Mesothelial cell of epicardium (in vitro differentiated cells): ENCODE measurements around the gene LURAP1L. TPM values are rescaled to one million over a fixed set of nuclear protein-coding genes. Genes with fewer than 3 reads are reported as not detected.
A peak's percentile ranks its signal among the peaks of the same experiment; 100 is the strongest.

Source experiments
- DNase-seq, 2 experiments: peaks; one replicate each; pipeline ENCODE4 v3.0.0; 2021; ENCODE audit warnings: low spot score in 2 of 2; ENCODE audit not compliant: unreplicated experiment in 2 of 2
- H3K27ac Mint-ChIP-seq: 2 replicates; pipeline ENCODE4 v1.8.0; 2021; ENCODE audit warnings: mixed read lengths
- H3K27me3 Mint-ChIP-seq: 2 replicates; pipeline ENCODE4 v1.8.0; 2021; ENCODE audit warnings: low read depth, mixed read lengths
- H3K36me3 Mint-ChIP-seq: 2 replicates; pipeline ENCODE4 v1.8.0; 2021; ENCODE audit warnings: mixed read lengths
- H3K4me1 Mint-ChIP-seq: 2 replicates; pipeline ENCODE4 v1.8.0; 2021; ENCODE audit warnings: mixed read lengths
- H3K4me3 Mint-ChIP-seq: 2 replicates; pipeline ENCODE4 v1.8.0; 2021; ENCODE audit warnings: mild to moderate bottlenecking, moderate library complexity, mixed read lengths
- H3K9me3 Mint-ChIP-seq: 2 replicates; pipeline ENCODE4 v1.8.0; 2021; ENCODE audit warnings: mixed read lengths
- total RNA-seq: library from RNA; stranded (reverse); gene quantifications from 3 replicates; pipeline ENCODE4 v1.2.1, GENCODE V29; 2021
- TF ChIP-seq, protein P1 (sequence below): fragments of 200-600 bp; sonication (generic); IDR thresholded peaks from one replicate; pipeline ENCODE4 v1.5.0; 2021; ENCODE audit warnings: antibody characterized with exemption; ENCODE audit not compliant: unreplicated experiment

LURAP1L gene
- total RNA-seq, 1 donor from 2014 or later, result 31.2 TPM

DNA sequence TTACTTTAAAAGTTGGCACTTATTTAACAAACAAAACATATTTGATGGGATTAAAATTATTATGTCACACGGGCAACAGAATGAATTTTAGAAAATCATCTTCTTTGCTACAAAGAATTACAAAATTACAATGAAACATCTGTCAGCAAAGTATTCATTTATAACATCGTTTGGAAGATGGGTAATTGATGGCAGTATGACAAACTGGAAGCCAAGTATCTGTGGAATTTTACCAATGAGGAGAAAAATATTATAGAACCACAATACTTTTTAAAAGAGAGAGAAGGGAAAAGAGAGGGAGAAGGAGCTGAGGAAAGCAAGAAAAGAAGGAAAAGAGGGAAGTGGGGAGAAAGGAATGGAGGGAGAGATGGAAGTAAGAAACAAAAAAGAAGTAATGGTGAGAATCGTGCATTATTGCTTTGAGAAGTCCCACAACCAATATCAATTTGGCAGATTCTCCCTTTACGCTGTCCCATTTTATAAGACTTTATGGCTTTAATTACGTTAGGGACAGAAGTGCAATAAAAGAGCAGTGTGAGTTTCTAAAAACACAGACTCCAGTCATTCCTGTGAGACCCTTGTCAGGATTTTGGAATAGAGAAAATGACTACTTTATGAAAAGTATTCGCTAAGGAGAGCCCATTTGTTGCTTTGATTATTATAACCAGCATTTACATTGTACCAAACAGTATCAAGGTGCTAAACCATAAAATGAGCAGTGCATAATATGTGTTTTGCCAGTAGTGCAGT, 76.7 kb downstream of the LURAP1L start:
- Mint-ChIP-seq H3K36me3 (peaks cover 2% of the 10 kb centered on the region), H3K4me3 (no peak overlapping the region), H3K4me1 (peaks cover 44% of the 10 kb centered on the region), H3K27ac (peak overlapping the region; percentile 73), H3K9me3 (peaks cover 14% of the 10 kb centered on the region), H3K27me3 (no peaks in the 10 kb centered on the region)
- no peak for DNase-seq
- TF ChIP-seq, protein P1, sequence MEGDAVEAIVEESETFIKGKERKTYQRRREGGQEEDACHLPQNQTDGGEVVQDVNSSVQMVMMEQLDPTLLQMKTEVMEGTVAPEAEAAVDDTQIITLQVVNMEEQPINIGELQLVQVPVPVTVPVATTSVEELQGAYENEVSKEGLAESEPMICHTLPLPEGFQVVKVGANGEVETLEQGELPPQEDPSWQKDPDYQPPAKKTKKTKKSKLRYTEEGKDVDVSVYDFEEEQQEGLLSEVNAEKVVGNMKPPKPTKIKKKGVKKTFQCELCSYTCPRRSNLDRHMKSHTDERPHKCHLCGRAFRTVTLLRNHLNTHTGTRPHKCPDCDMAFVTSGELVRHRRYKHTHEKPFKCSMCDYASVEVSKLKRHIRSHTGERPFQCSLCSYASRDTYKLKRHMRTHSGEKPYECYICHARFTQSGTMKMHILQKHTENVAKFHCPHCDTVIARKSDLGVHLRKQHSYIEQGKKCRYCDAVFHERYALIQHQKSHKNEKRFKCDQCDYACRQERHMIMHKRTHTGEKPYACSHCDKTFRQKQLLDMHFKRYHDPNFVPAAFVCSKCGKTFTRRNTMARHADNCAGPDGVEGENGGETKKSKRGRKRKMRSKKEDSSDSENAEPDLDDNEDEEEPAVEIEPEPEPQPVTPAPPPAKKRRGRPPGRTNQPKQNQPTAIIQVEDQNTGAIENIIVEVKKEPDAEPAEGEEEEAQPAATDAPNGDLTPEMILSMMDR, result no peak

DNA sequence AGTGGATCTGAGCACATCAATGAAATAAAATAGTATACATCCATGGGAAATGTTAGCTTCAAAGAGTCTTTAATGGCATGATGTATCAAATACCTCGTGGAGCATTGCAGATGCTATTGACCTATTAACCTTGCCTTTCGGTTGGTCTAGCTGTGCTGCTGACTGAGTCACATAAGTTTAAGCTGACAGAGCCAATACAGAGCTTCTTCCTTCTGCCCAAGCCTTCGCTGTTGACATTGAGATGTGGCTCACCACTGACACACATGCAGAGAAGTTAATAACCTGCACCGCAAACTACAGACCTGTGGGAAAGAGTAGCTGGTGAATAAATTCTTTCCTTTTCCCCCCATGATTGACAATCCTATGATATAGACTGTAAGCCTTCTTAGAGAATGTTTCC, 78.2 kb downstream of the LURAP1L start:
- Mint-ChIP-seq H3K27me3 (no peaks in the 10 kb centered on the region), H3K36me3 (peaks cover 2% of the 10 kb centered on the region), H3K4me3 (no peak overlapping the region)

DNA sequence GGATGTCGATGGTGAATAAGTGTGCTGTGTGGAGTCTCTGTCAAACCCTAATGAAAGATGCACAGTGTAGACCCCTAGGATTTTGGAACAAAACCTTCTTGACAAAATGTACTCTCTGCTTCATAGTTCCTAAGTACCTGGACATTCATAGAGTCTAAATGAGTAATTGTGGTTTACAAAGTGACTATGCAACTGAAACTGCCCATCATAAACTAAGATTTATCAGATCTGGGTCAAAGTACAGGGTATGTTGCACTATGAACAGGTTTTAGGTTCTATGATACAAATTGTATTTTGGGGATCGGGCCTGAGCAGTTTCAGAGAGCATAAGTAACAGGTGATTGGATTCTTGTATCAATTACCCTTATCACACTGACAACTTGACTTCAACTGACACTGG, 79.4 kb downstream of the LURAP1L start:
- Mint-ChIP-seq H3K27me3 (no peaks in the 10 kb centered on the region), H3K36me3 (no peaks in the 10 kb centered on the region), H3K4me1 (peaks cover 45% of the 10 kb centered on the region), H3K27ac (no peak overlapping the region), H3K9me3 (no peaks in the 10 kb centered on the region), H3K4me3 (no peak overlapping the region)
- DNase-seq, result no peak
- TF ChIP-seq, protein P1, result no peak

More for the DNA sequence above, 78.2 kb downstream of the LURAP1L start:
- DNase-seq, result no peak
- TF ChIP-seq, protein P1, result no peak
- Mint-ChIP-seq H3K27ac (no peak overlapping the region), H3K4me1 (peaks cover 50% of the 10 kb centered on the region), H3K9me3 (peaks cover 7% of the 10 kb centered on the region)

DNA sequence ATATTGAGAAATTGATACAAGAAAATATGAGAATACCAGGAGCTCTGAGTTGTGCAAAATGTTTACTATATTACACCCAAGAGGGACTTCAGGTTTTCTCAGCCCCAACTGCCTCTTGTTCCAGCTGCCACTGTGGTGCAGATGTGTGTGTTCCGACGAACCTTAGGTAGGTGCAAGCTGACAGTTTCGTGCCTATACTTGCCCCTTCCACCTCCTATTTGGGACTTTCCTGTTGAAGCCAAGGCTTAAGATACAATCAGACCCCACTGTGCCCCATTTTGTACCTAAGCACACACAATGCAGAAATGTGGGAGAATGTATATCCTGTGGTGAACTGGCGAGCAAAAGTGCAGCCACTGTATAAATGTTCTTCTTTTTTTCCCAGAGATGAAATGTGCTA, 80.2 kb downstream of the LURAP1L start:
- TF ChIP-seq, protein P1, result no peak
- Mint-ChIP-seq H3K9me3 (no peaks in the 10 kb centered on the region), H3K36me3 (no peaks in the 10 kb centered on the region), H3K27me3 (no peaks in the 10 kb centered on the region), H3K27ac (no peak overlapping the region), H3K4me3 (no peak overlapping the region), H3K4me1 (peaks cover 40% of the 10 kb centered on the region)
- no peak for DNase-seq

DNA sequence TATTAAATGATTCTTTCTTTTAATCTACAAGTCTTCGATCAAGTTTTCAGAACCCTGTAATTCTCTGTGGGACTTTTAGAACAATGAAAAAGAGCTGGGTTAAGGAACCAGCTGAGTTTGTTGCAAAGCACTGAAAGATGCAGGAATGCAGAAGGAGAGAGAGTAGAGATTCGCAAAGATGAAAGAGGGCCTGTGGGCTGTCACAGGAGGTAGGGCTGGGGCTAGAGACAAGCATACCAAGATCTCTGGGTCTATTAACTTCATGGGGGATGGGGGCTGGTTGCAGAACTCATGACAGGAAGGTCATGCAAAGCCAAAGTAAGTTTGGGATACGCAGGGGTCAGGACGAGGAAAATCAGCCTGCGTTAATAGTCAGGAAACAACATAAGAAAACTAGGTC, 81.8 kb downstream of the LURAP1L start:
- Mint-ChIP-seq H3K4me1 (peaks cover 29% of the 10 kb centered on the region), H3K27me3 (no peaks in the 10 kb centered on the region), H3K9me3 (no peaks in the 10 kb centered on the region), H3K27ac (peak overlapping the region; percentile 85), H3K4me3 (no peak overlapping the region), H3K36me3 (no peaks in the 10 kb centered on the region)
- TF ChIP-seq, protein P1, result no peak
- DNase-seq, result no peak
